Heart left ventricle (tissue), 13 donors: ENCODE data around the gene RAD23A.

Experiments used
- CTCF ChIP-seq, 12 donors: fragments of 200-600 bp; sonication (generic) in 4 of 12; IDR thresholded peaks; one replicate each; pipeline versions ENCODE4 v1.5.0 to v1.8.0; 2018 to 2022; ENCODE audit warnings: antibody characterized with exemption in 12 of 12, mild to moderate bottlenecking in 5 of 12
- POLR2A ChIP-seq, 2 donors: fragments of 450-650 bp; IDR thresholded peaks; one replicate each; pipeline ENCODE4 v1.6.1; 2017; ENCODE audit warnings: antibody characterized with exemption in 2 of 2, mild to moderate bottlenecking in 2 of 2, moderate library complexity in 2 of 2
- donor health status: ischemic (EF 13 %, LVEDD 7.1; RV severe dilation, severe dysfunction).
- donor health status: DM: no; HTN: yes; CAD: no.
- donor health status: DM: no; HTN: no; CAD: no.
- donor health status: ischemic (EF 25% LVEDD 6.9; RV normal size, moderate dysfunction).
- donor health status: ischemic (EF 25% LVEDD 5.7; RV mildly dilated, moderate dysfunction).
- donor health status: ischemic (EF 35%, LVEDD 5.7; RV mildly dilated, moderate dysfunction).
- donor health status: nonischemic (EF 11% LVEDD 7.7; RV severe dilation, severe dysfunction).
- donor health status: DM: yes; HTN: yes; CAD: no.
- donor health status: PGD.
- donor health status: ischemic (EF 29% LVEDD 5.4; RV normal size, mild dysfunction).
- donor health status: nonischemic (EF 23%, LVEDD 6.1; RV moderate dilation, normal function).

- TF ChIP-seq POLR2A (IDR thresholded peaks at IDR 0.05): no peak
- no peak for TF ChIP-seq CTCF (IDR thresholded peaks at IDR 0.05)
Observed at GRCh38 chr19:12921047-12921446, 24.6 kb upstream of the RAD23A start.
